GM12878 (cell line): ENCODE measurements around the gene PHYH.
"Not testable (repeated sequence)": the region's sequence is repeated elsewhere in the genome, so short reads cannot be mapped to it uniquely, and the experiment has no call there.

Source experiments
- CTCF ChIP-seq, 3 experiments: IDR thresholded peaks in 2 of 3; conservative IDR thresholded peaks in 1 of 3; 2 replicates each; pipeline ENCODE4 v1.5.1; 2011; ENCODE audit warnings: low read depth in 3 of 3, low read length in 3 of 3, mild to moderate bottlenecking in 3 of 3, control low read depth in 2 of 3, moderate library complexity in 2 of 3, inconsistent platforms in 1 of 3, mixed read lengths in 1 of 3; ENCODE audit not compliant: control insufficient read depth in 2 of 3, insufficient read depth in 1 of 3; ENCODE audit errors: extremely low read depth in 1 of 3
- KDM1A ChIP-seq: fragments of 200-600 bp; sonication (generic); IDR thresholded peaks from 2 replicates; pipeline ENCODE4 v1.6.1; 2016; ENCODE audit warnings: borderline replicate concordance
- POLR2A ChIP-seq: IDR thresholded peaks from 2 replicates; pipeline ENCODE4 v1.6.1; 2011; ENCODE audit warnings: low read depth, mild to moderate bottlenecking, low read length
- POLR2AphosphoS5 ChIP-seq: IDR thresholded peaks from 2 replicates; pipeline ENCODE4 v1.6.1; 2011; ENCODE audit warnings: mild to moderate bottlenecking, low read length, inconsistent platforms
- RAD51 ChIP-seq: fragments of 450-650 bp; IDR thresholded peaks from 2 replicates; pipeline ENCODE4 v1.6.1; 2016; ENCODE audit warnings: moderate library complexity, mild to moderate bottlenecking, inconsistent platforms
- TBL1XR1 ChIP-seq: IDR thresholded peaks from 2 replicates; pipeline ENCODE4 v1.6.1; 2012; ENCODE audit warnings: low read depth, low read length, improper control_type of control experiment

- not testable (repeated sequence) for TF ChIP-seq KDM1A; CTCF (IDR thresholded peaks at IDR 0.05 in 2 of 3, conservative IDR thresholded peaks at IDR 0.05 in 1 of 3; ENCODE audit: control insufficient read depth in 2 of 3, extremely low read depth in 1 of 3, insufficient read depth in 1 of 3, low read depth in 3 of 3, low read length in 3 of 3); POLR2AphosphoS5; POLR2A; RAD51; TBL1XR1
Observed at GRCh38 chr10:13234736-13235135, 65.1 kb downstream of the PHYH start.
